Stimulated activated CD8-positive, alpha-beta memory T cell treated with anti-CD3 and anti-CD28 coated beads, Interleukin-15, amount 100 ng/mL, for 1 hour (primary cell): ENCODE data around the gene MRPS6.

Experiments
- DNase-seq: peaks from one replicate; pipeline ENCODE4 v3.0.0-alpha.2; 2020; ENCODE audit warnings: low read depth

MRPS6 gene

GRCh38 chr21:34073032-34073748 is at the start of gene MRPS6, which contains the start of gene SLC5A3:
Gene MRPS6 (plus strand): TSS chr21:34073578. CDS start chr21:34073701, 123 bp downstream.
Gene SLC5A3 (plus strand): TSS chr21:34073578. CDS start chr21:34095199, 21,621 bp downstream.
- peak; percentile 55 for DNase-seq

- no peak for DNase-seq
These were observed 49.5 kb upstream of the MRPS6 start for GRCh38 chr21:34023691-34024373.

GRCh38 chr21:34024374-34024693 is 49.0 kb upstream of the MRPS6 start:
- no peak for DNase-seq

GRCh38 chr21:34027721-34028461 is 45.5 kb upstream of the MRPS6 start:
- no peak for DNase-seq

- no peak for DNase-seq
These were observed 43.4 kb upstream of the MRPS6 start for GRCh38 chr21:34029743-34030528.

- DNase-seq = no peak
These were observed 41.5 kb upstream of the MRPS6 start for GRCh38 chr21:34031835-34032370.

- DNase-seq = no peak
These were observed 38.9 kb upstream of the MRPS6 start for GRCh38 chr21:34034369-34035014.

- no peak for DNase-seq
These were observed 37.6 kb upstream of the MRPS6 start for GRCh38 chr21:34035619-34036354.

GRCh38 chr21:34037009-34037795 is 36.2 kb upstream of the MRPS6 start:
- DNase-seq = no peak

- DNase-seq = no peak
These were observed 33.5 kb upstream of the MRPS6 start for GRCh38 chr21:34039678-34040382.

GRCh38 chr21:34042735-34043134 is 30.6 kb upstream of the MRPS6 start:
- DNase-seq = no peak

GRCh38 chr21:34043333-34043732 is 30.0 kb upstream of the MRPS6 start:
- DNase-seq = no peak

- no peak for DNase-seq
These were observed 26.5 kb upstream of the MRPS6 start for GRCh38 chr21:34046917-34047316.

- no peak for DNase-seq
These were observed 25.5 kb upstream of the MRPS6 start for GRCh38 chr21:34047835-34048234.

- DNase-seq = no peak
These were observed 21.2 kb upstream of the MRPS6 start for GRCh38 chr21:34052171-34052570.

GRCh38 chr21:34054259-34054658 is 19.1 kb upstream of the MRPS6 start:
- DNase-seq = no peak

- no peak for DNase-seq
These were observed 17.8 kb upstream of the MRPS6 start for GRCh38 chr21:34055615-34056014.

- DNase-seq = no peak
These were observed 11.4 kb upstream of the MRPS6 start for GRCh38 chr21:34061983-34062382.

GRCh38 chr21:34065027-34065426 is 8.4 kb upstream of the MRPS6 start:
- DNase-seq = no peak
